ENCODE data around the gene PYGO2.

The PYGO2 gene

GRCh38 chr1:154993572-154994268 is 32.1 kb upstream of the PYGO2 start, which contains the start of gene LENEP:
Gene LENEP, plus strand, starts transcription at chr1:154993586. Its CDS starts 22 bp downstream, at chr1:154993608.
- H3K27ac ChIP-seq (ENCODE audit: low read length): no peak within 1 kb of the TSS
- no peak within 1 kb of the TSS for H3K9ac ChIP-seq (ENCODE audit: low read length)
- H3K9me3 ChIP-seq (ENCODE audit: insufficient read depth, low read length): no peaks in the 10 kb centered on the region
- peaks cover 22% of the 10 kb centered on the region for H3K4me1 ChIP-seq (ENCODE audit: low read length)
- H3K36me3 ChIP-seq (replicated peaks; ENCODE audit: low read depth, low read length): peaks cover 13% of the 10 kb centered on the region
- H2AFZ ChIP-seq (ENCODE audit: low read depth, low read length): no peak within 1 kb of the TSS
- H4K20me1 ChIP-seq (ENCODE audit: insufficient read depth, low read length): no peaks in the 10 kb centered on the region
- no peaks in the 10 kb centered on the region for H3K79me2 ChIP-seq (ENCODE audit: low read length)
- H3K4me2 ChIP-seq (ENCODE audit: low read length): no peak within 1 kb of the TSS
- H3K27me3 ChIP-seq (ENCODE audit: low read depth, low read length): no peaks in the 10 kb centered on the region
- no peak within 1 kb of the TSS for H3K4me3 ChIP-seq (ENCODE audit: low read length)
- TF ChIP-seq, protein P1, sequence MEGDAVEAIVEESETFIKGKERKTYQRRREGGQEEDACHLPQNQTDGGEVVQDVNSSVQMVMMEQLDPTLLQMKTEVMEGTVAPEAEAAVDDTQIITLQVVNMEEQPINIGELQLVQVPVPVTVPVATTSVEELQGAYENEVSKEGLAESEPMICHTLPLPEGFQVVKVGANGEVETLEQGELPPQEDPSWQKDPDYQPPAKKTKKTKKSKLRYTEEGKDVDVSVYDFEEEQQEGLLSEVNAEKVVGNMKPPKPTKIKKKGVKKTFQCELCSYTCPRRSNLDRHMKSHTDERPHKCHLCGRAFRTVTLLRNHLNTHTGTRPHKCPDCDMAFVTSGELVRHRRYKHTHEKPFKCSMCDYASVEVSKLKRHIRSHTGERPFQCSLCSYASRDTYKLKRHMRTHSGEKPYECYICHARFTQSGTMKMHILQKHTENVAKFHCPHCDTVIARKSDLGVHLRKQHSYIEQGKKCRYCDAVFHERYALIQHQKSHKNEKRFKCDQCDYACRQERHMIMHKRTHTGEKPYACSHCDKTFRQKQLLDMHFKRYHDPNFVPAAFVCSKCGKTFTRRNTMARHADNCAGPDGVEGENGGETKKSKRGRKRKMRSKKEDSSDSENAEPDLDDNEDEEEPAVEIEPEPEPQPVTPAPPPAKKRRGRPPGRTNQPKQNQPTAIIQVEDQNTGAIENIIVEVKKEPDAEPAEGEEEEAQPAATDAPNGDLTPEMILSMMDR (IDR thresholded peaks at IDR 0.05; ENCODE audit: low read depth, low read length): no peak
- no peak for TF ChIP-seq EZH2phosphoT487 (IDR thresholded peaks at IDR 0.05; ENCODE audit: low read depth)

DNA sequence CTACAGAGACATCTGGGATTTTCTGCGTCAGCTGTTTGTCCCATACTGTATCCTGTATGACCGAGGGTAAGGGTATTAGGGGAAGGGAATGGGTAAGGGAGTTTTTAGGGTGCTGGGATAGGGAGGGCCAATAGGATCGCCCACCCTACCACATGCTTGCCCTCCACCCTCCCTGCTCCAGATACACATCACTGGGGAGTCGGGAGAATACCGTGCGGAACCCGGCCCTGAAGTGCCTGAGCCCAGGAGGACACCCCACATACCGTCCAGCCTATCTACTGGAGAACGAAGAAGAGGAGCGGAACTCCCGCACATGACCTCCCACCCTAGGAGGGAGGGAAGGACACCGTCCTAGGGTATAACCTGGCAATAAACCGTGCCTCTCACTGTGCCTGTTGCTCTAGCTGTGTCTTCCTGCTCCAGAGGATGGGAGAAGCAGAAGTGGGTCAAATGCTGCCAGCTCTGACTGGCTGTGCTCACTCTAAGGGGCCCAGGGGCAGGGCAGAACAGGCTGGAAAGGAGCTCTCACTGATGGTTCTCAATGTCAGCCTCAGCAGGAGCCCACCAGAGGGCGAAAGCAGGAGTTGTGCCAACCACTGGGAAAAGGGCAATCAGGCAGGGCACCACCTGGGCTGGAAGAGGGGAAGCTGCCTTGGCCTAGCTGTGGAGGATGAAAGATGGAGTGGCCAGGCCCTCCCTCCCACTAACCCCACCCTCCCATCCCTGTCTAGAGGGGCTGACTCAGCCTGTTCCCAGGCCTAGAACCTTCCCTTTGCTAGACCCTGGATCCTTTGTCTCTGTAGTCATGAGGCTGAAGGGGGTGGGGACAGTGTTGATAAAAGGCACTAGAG is 31.4 kb upstream of the PYGO2 start:
- Histone ChIP-seq H3K4me1 (ENCODE audit: low read length) (peaks cover 15% of the 10 kb centered on the region), H3K27me3 (ENCODE audit: low read depth, low read length) (no peaks in the 10 kb centered on the region), H3K79me2 (ENCODE audit: low read length) (peaks cover 7% of the 10 kb centered on the region; the same call in 1 of the 2 replicates), H3K27ac (ENCODE audit: low read length) (no peak overlapping the region), H3K36me3 (replicated peaks; ENCODE audit: low read depth, low read length) (peaks cover 20% of the 10 kb centered on the region), H4K20me1 (ENCODE audit: insufficient read depth, low read length) (no peaks in the 10 kb centered on the region), H3K9ac (ENCODE audit: low read length) (no peak overlapping the region), H3K9me3 (ENCODE audit: insufficient read depth, low read length) (no peaks in the 10 kb centered on the region), H3K4me3 (ENCODE audit: low read length) (no peak overlapping the region), H3K4me2 (ENCODE audit: low read length) (no peak overlapping the region), H2AFZ (ENCODE audit: low read depth, low read length) (no peak overlapping the region)
- TF ChIP-seq, protein P1 (IDR thresholded peaks at IDR 0.05; ENCODE audit: low read depth, low read length): peak; percentile 37
- no peak for TF ChIP-seq EZH2phosphoT487 (IDR thresholded peaks at IDR 0.05; ENCODE audit: low read depth)

DNA sequence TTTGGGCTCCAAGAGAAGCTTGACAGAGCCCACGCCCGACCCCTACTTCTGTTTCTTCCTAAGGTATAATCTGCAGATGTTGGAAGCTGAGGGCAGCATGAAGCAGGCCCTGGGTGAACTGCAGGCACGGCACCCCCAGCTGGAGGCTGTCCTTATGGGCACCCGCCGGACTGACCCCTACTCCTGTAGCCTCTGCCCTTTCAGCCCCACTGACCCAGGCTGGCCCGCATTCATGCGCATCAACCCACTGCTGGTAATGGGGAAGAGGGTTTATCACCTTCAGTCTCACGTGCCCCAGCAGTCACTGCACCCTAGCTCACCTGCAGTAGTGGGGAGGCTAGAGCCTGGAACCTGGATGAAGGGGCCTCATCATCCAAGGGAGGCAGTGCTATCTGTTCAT is 28.7 kb upstream of the PYGO2 start:
- no peaks in the 10 kb centered on the region for H3K27me3 ChIP-seq (ENCODE audit: low read depth, low read length)
- H2AFZ ChIP-seq (ENCODE audit: low read depth, low read length): no peak overlapping the region
- H3K27ac ChIP-seq (ENCODE audit: low read length): no peak overlapping the region
- no peaks in the 10 kb centered on the region for H3K9me3 ChIP-seq (ENCODE audit: insufficient read depth, low read length)
- TF ChIP-seq, protein P1 (IDR thresholded peaks at IDR 0.05; ENCODE audit: low read depth, low read length): no peak
- no peak for TF ChIP-seq EZH2phosphoT487 (IDR thresholded peaks at IDR 0.05; ENCODE audit: low read depth)
- H3K79me2 ChIP-seq (ENCODE audit: low read length): peaks cover 25% of the 10 kb centered on the region
- no peaks in the 10 kb centered on the region for H4K20me1 ChIP-seq (ENCODE audit: insufficient read depth, low read length)
- H3K4me2 ChIP-seq (ENCODE audit: low read length): no peak overlapping the region
- H3K9ac ChIP-seq (ENCODE audit: low read length): no peak overlapping the region
- H3K36me3 ChIP-seq (replicated peaks; ENCODE audit: low read depth, low read length): peaks cover 27% of the 10 kb centered on the region
- no peaks in the 10 kb centered on the region for H3K4me1 ChIP-seq (ENCODE audit: low read length)
- no peak overlapping the region for H3K4me3 ChIP-seq (ENCODE audit: low read length)

DNA sequence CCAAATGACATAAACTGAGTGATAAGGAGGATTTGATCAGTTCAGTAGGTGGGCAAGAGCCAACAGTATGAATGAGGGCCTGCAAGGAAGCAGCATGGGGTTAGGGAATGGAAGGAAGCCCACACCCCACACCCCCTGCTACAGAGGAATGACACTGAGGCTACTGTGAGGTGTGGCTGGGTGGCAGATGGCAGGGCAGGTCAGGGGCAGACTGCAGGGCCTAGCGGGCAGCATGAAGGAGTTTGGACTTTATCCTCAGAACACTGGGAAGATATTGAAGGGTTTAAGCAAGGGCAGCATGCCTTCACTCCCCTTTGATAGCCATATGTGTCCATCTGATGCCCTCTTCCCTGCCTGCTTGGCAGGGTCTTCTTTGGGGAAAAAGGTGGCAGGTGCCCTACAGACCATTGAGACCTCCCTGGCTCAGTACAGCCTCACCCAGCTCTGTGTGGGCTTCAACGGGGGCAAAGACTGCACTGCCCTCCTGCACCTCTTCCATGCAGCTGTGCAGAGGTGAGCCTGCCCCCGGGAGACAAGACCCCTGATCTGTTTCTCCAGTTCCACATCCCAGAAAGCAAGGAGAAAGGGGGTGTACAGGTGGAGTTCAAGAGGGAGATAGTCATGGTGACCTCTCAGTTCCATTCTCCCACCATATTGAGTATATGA is 27.7 kb upstream of the PYGO2 start:
- Histone ChIP-seq H4K20me1 (ENCODE audit: insufficient read depth, low read length) (no peaks in the 10 kb centered on the region), H3K9ac (ENCODE audit: low read length) (no peak overlapping the region), H3K4me3 (ENCODE audit: low read length) (no peak overlapping the region)

More for the DNA sequence above, 27.7 kb upstream of the PYGO2 start:
- TF ChIP-seq EZH2phosphoT487 (IDR thresholded peaks at IDR 0.05; ENCODE audit: low read depth): no peak
- TF ChIP-seq, protein P1 (IDR thresholded peaks at IDR 0.05; ENCODE audit: low read depth, low read length): no peak
- no peaks in the 10 kb centered on the region for H3K9me3 ChIP-seq (ENCODE audit: insufficient read depth, low read length)
- peaks cover 4% of the 10 kb centered on the region for H3K4me1 ChIP-seq (ENCODE audit: low read length)
- H3K79me2 ChIP-seq (ENCODE audit: low read length): peaks cover 33% of the 10 kb centered on the region
- no peaks in the 10 kb centered on the region for H3K27me3 ChIP-seq (ENCODE audit: low read depth, low read length)
- no peak overlapping the region for H2AFZ ChIP-seq (ENCODE audit: low read depth, low read length)
- peaks cover 27% of the 10 kb centered on the region for H3K36me3 ChIP-seq (replicated peaks; ENCODE audit: low read depth, low read length)
- H3K27ac ChIP-seq (ENCODE audit: low read length): no peak overlapping the region
- no peak overlapping the region for H3K4me2 ChIP-seq (ENCODE audit: low read length)

All from OCI-LY3 (cell line).